GM23338 (cell line): ENCODE results near the gene SPAG16. TPM values are rescaled to one million over a fixed set of nuclear protein-coding genes. Genes with fewer than 3 reads are reported as not detected.
"Not testable (repeated sequence)": the region's sequence is repeated elsewhere in the genome, so short reads cannot be mapped to it uniquely, and the experiment has no call there.

ENCODE experiments used
- ATAC-seq: fragments of 200-7000 bp; cut with Tn5 transposase; 3 replicates; pipeline ENCODE4 v1.9.1; 2020
- DNase-seq: peaks from one replicate; pipeline ENCODE4 v3.0.0-alpha.2; 2015; ENCODE audit warnings: low spot score
- H2AFZ ChIP-seq: fragments of 200-600 bp; sonication (generic); 2 replicates; pipeline ENCODE4 v1.8.0; 2016; ENCODE audit warnings: antibody characterized with exemption, mild to moderate bottlenecking, moderate library complexity
- H3F3A ChIP-seq: fragments of 200-600 bp; sonication (generic); replicated peaks from 2 replicates; pipeline ENCODE4 v1.8.0; 2017; ENCODE audit warnings: antibody characterized with exemption, mixed run types, low read depth
- H3K27ac ChIP-seq: fragments of 200-600 bp; sonication (generic); 2 replicates; pipeline ENCODE4 v1.6.1; 2016; ENCODE audit warnings: low read depth
- H3K27me3 ChIP-seq: fragments of 200-600 bp; sonication (generic); 2 replicates; pipeline ENCODE4 v1.8.0; 2016; ENCODE audit warnings: mild to moderate bottlenecking, mixed run types, moderate library complexity; ENCODE audit not compliant: insufficient read depth
- H3K36me3 ChIP-seq: fragments of 200-600 bp; sonication (generic); 2 replicates; pipeline ENCODE4 v1.8.0; 2016; ENCODE audit warnings: mild to moderate bottlenecking; ENCODE audit not compliant: insufficient read depth
- H3K4me1 ChIP-seq: fragments of 200-600 bp; sonication (generic); 2 replicates; pipeline ENCODE4 v1.8.0; 2016; ENCODE audit warnings: mild to moderate bottlenecking, moderate library complexity; ENCODE audit not compliant: insufficient read depth
- H3K4me2 ChIP-seq: fragments of 200-600 bp; sonication (generic); 2 replicates; pipeline ENCODE4 v1.7.1; 2017; ENCODE audit warnings: mixed run types
- H3K4me3 ChIP-seq: fragments of 200-600 bp; sonication (generic); 2 replicates; pipeline ENCODE4 v1.6.1; 2016; ENCODE audit warnings: mixed run types
- H3K79me2 ChIP-seq: fragments of 200-600 bp; sonication (generic); replicated peaks from 2 replicates; pipeline ENCODE4 v1.8.0; 2017; ENCODE audit warnings: mild to moderate bottlenecking; ENCODE audit not compliant: insufficient read depth
- H3K9me2 ChIP-seq: fragments of 200-600 bp; sonication (generic); 2 replicates; pipeline ENCODE4 v1.8.0; 2017; ENCODE audit not compliant: insufficient read depth
- H4K20me1 ChIP-seq: fragments of 200-600 bp; sonication (generic); replicated peaks from 2 replicates; pipeline ENCODE4 v1.8.0; 2017; ENCODE audit warnings: mild to moderate bottlenecking; ENCODE audit not compliant: insufficient read depth
- H3K27ac Mint-ChIP-seq: 2 replicates; pipeline ENCODE4 v1.8.0; 2020; ENCODE audit warnings: inconsistent platforms, mild to moderate bottlenecking, moderate library complexity, mixed read lengths
- H3K27me3 Mint-ChIP-seq: 3 replicates; pipeline ENCODE4 v1.8.0; 2022; ENCODE audit warnings: low read depth, mild to moderate bottlenecking, moderate library complexity, mixed read lengths, inconsistent platforms; ENCODE audit not compliant: insufficient read depth, poor library complexity
- H3K36me3 Mint-ChIP-seq: 3 replicates; pipeline ENCODE4 v1.8.0; 2021; ENCODE audit warnings: low read depth, mild to moderate bottlenecking, inconsistent platforms, moderate library complexity, mixed read lengths
- H3K4me1 Mint-ChIP-seq: 3 replicates; pipeline ENCODE4 v1.8.0; 2020; ENCODE audit warnings: mild to moderate bottlenecking, inconsistent platforms, mixed read lengths
- H3K4me3 Mint-ChIP-seq: 3 replicates; pipeline ENCODE4 v1.8.0; 2021; ENCODE audit warnings: moderate library complexity, mild to moderate bottlenecking, inconsistent platforms, mixed read lengths
- H3K9me3 Mint-ChIP-seq: 3 replicates; pipeline ENCODE4 v1.8.0; 2020; ENCODE audit warnings: moderate library complexity, mild to moderate bottlenecking, inconsistent platforms, mixed read lengths
- ETS1 ChIP-seq: IDR thresholded peaks from 2 replicates; pipeline ENCODE4 v1.6.1; 2016; ENCODE audit warnings: antibody characterized with exemption
- POLR2AphosphoS5 ChIP-seq: IDR thresholded peaks from 2 replicates; pipeline ENCODE4 v1.6.1; 2016; ENCODE audit warnings: antibody characterized with exemption, low read depth
- ZNF331 ChIP-seq: fragments of 250-450 bp; sonication (Bioruptor Pico); IDR thresholded peaks from 2 replicates; pipeline ENCODE4 v1.5.0; 2020; ENCODE audit warnings: low read depth, mild to moderate bottlenecking, moderate library complexity
- polyA plus RNA-seq: library from polyadenylated mRNA; unstranded; fragments of >200 nt; fragmentation: Nextera tagmentation; extraction: Ambion mirVana; gene quantifications from 2 replicates; pipeline ENCODE4 v1.2.1, GENCODE V29; 2016
- total RNA-seq: library from RNA; depleted of rRNA; stranded (reverse); fragments of >200 nt; shearing (Covaris generic); gene quantifications from 2 replicates; pipeline ENCODE4 v1.2.3, GENCODE V29; 2014

The SPAG16 gene
- total and polyA plus RNA-seq, 2 experiments from 2014 or later, result 19.7 to 47.8 TPM

- H3K36me3 ChIP-seq, H3F3A ChIP-seq, H3K79me2 ChIP-seq, H3K27me3 ChIP-seq, H2AFZ ChIP-seq, H3K4me3 ChIP-seq, H3K4me3 Mint-ChIP-seq, H3K4me2 ChIP-seq, DNase-seq, H3K4me1 ChIP-seq, H3K36me3 Mint-ChIP-seq, H4K20me1 ChIP-seq, H3K27ac Mint-ChIP-seq, H3K9me2 ChIP-seq, H3K27ac ChIP-seq, H3K27me3 Mint-ChIP-seq, H3K4me1 Mint-ChIP-seq, ATAC-seq: not testable (repeated sequence)
- H3K9me3 Mint-ChIP-seq, result peaks cover 16% of the 10 kb centered on the region
Observed at GRCh38 chr2:213408426-213409070, 124.3 kb downstream of the SPAG16 start.

- not testable (repeated sequence) for H3K79me2 ChIP-seq, H3K27me3 ChIP-seq, H3K4me1 ChIP-seq, H3K36me3 Mint-ChIP-seq, H3K4me1 Mint-ChIP-seq, H3K4me3 ChIP-seq, H3K36me3 ChIP-seq, DNase-seq, H2AFZ ChIP-seq, ATAC-seq, H3K9me2 ChIP-seq, H3K4me3 Mint-ChIP-seq, H3K27me3 Mint-ChIP-seq, H3K27ac ChIP-seq, H3K4me2 ChIP-seq, H3F3A ChIP-seq, H4K20me1 ChIP-seq, H3K27ac Mint-ChIP-seq
- peaks cover 12% of the 10 kb centered on the region for H3K9me3 Mint-ChIP-seq
Observed at GRCh38 chr2:213410687-213411086, 126.4 kb downstream of the SPAG16 start.

GRCh38 chr2:213411582-213412289, 127.5 kb downstream of the SPAG16 start:
- Histone ChIP-seq H3K79me2 (no peaks in the 10 kb centered on the region), H3K4me3 (no peak overlapping the region), H3K4me1 (no peaks in the 10 kb centered on the region), H3K27ac (no peak overlapping the region), H3K27me3 (no peaks in the 10 kb centered on the region), H3K4me2 (no peak overlapping the region), H3K9me2 (peaks cover 6% of the 10 kb centered on the region; the same call in 1 of the 2 replicates), H3K36me3 (no peaks in the 10 kb centered on the region), H4K20me1 (no peaks in the 10 kb centered on the region), H3F3A (no peaks in the 10 kb centered on the region), H2AFZ (no peak overlapping the region)
- Mint-ChIP-seq H3K27ac (peak overlapping the region; percentile 12; the same call in 1 of the 2 replicates), H3K4me3 (no peak overlapping the region), H3K36me3 (no peaks in the 10 kb centered on the region), H3K27me3 (peaks cover under 1% of the 10 kb centered on the region), H3K9me3 (peaks cover 6% of the 10 kb centered on the region; the same call in 1 of the 3 replicates), H3K4me1 (no peaks in the 10 kb centered on the region)
- ATAC-seq (no peak), DNase-seq (no peak)
- TF ChIP-seq ETS1, result no peak
- TF ChIP-seq POLR2AphosphoS5, result no peak
- no peak for TF ChIP-seq ZNF331 (CRISPR knock-in tag)
